GM12875 (cell line): ENCODE measurements around the gene TMEM40.

Source experiments
- H3K4me3 ChIP-seq: one replicate; pipeline ENCODE4 v1.5.1; 2011; ENCODE audit warnings: low read depth, low read length, control low read depth
- CTCF ChIP-seq: IDR thresholded peaks from 2 replicates; pipeline ENCODE4 v1.5.1; 2011; ENCODE audit warnings: low read depth, mild to moderate bottlenecking, control low read depth, inconsistent platforms, low read length, moderate library complexity, borderline replicate concordance; ENCODE audit not compliant: insufficient read depth

TMEM40 gene

GRCh38 chr3:12737833-12738232 lies 21.2 kb downstream of the TMEM40 start:
- no peak overlapping the region for H3K4me3 ChIP-seq
- TF ChIP-seq CTCF: no peak

- no peak overlapping the region for H3K4me3 ChIP-seq
- TF ChIP-seq CTCF: no peak
These were observed 21.7 kb downstream of the TMEM40 start for GRCh38 chr3:12737319-12737718.

GRCh38 chr3:12734960-12735359 lies 24.1 kb downstream of the TMEM40 start:
- no peak for TF ChIP-seq CTCF
- no peak overlapping the region for H3K4me3 ChIP-seq

GRCh38 chr3:12733566-12733965 lies 25.5 kb downstream of the TMEM40 start:
- TF ChIP-seq CTCF: no peak
- H3K4me3 ChIP-seq: no peak overlapping the region

DNA sequence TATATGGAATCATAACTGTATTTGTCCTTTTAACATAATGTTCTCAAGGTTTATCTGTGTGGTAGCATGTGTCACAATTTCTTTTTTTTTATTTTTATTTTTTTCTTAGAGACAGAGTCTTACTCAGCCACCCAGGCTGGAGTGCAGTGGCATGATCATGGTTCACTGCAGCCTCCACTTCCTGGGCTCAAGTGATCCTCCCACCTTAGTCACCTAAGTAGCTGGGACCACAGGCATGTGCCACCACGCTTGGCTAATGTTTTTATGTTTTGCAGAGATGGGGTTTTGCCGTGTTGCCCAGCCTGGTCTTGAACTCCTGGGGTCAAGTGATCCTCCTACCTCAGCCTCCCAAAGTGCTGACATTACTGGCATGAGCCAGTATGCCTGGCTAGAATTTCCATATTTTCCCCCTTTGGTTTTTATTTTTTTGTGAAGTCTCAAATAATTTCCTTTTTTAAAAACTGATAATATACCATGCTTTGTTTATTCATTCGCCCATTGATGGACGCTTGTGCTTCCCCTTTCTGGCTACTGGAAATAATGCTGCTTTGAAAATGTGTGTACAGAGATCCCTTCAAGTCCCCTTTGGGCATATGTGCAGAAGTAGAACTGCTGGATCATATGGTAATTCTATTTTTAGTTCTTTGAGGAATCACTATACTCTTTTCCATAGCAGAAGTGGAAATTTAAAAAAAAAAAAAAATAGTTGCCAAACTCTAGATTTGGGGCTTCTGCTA lies 28.4 kb downstream of the TMEM40 start:
- H3K4me3 ChIP-seq: no peak overlapping the region
- TF ChIP-seq CTCF: no peak

GRCh38 chr3:12729051-12729651 lies 29.9 kb downstream of the TMEM40 start:
- no peak for TF ChIP-seq CTCF
- no peak overlapping the region for H3K4me3 ChIP-seq

GRCh38 chr3:12727937-12728336 lies 31.1 kb downstream of the TMEM40 start:
- no peak overlapping the region for H3K4me3 ChIP-seq
- no peak for TF ChIP-seq CTCF
